GM18508 (cell line): Measurements from ENCODE around the gene NEUROG1.
"Not testable (repeated sequence)": the region's sequence is repeated elsewhere in the genome, so short reads cannot be mapped to it uniquely, and the experiment has no call there.

Source experiments
- ATAC-seq: cut with Tn5 transposase; IDR thresholded peaks from one replicate; pipeline ENCODE4 v1.9.1; 2021; ENCODE audit warnings: moderate number of reproducible peaks; ENCODE audit not compliant: insufficient read depth, unreplicated experiment

Gene NEUROG1

DNA sequence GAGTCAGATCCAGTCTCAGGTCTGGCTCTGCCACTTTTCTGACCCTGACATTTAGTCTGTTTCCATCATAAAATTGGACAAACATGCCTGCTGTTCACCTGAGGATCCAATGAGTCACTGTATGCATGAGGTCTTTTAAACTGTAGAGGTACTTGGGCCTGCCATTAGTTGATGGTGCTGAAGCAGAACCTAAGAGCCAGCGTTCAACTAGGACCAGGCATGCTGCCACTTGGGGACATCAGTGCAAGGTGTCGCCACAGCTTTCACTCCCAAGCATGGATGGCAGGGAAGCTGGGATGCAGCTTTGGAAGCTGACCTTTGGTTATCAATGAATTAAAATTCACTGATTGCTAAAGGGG, 37.1 kb downstream of the NEUROG1 start:
- no peak for ATAC-seq

DNA sequence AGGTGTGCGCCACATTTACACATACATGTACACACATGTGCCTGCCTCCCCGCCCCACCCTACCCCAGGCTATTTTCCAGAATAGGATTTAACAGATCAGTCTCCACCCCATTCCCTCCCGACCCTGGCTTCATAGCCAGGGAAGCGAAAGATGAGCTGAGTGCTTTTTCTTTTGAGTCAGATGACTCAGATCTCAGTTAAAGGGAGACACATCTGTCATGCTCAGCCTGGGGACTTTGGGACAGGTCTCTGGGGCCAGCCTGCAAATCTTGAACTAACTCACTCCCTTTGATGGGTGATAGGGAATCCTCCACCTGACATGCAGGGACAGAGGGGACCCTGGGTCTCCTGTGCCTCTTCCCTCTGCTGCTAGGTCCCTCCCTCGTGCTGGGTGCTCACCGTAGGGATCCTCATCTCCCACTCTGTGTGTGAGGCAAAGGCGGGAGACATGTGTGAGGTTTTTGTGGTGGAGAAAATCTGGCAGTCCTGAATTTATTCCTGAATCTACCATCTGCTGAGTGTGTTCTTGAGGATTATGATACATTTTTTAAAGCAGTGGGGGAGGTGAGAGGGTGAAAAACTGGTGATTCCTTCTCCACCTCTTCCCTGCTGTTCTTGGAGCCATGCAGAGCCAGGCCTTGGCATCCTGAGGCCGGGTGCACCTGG, 37.7 kb downstream of the NEUROG1 start:
- no peak for ATAC-seq

DNA sequence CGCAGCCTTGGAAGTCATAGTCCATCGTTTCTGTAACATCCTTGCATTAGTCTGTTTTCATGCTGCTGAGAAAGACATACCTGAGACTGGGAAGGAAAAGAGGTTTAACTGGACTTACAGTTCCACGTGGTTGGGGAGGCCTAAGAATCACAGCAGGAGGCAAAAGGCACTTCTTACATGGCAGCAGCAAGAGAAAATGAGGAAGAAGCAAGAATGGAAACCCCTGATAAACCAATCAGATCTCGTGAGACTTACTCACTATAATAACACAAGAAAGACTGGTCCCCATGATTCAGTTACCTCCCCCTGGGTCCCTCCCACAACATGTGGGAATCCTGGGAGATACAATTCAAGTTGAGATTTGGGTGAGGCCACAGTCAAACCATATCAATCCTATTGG, 40.2 kb downstream of the NEUROG1 start:
- ATAC-seq = not testable (repeated sequence)

DNA sequence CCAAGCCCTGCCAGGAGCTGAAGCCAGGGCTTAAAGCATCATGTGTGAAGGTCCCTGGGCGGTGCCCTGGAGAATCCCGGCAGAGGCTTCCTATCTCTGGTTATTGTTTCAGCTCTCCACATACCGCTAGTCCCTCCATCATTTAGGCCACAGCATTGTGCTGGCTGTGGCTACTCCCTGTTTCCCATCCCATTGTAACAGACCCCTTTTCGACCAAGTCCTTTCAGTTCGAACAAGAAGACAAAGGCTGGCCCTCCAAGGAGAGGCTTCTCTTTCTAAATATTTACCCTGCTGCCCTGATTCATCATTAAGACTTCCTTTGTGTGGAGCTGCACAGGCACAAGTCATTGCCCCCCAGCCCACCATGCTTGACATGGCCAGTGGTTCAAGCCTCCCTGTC, 41.6 kb downstream of the NEUROG1 start:
- ATAC-seq = no peak

DNA sequence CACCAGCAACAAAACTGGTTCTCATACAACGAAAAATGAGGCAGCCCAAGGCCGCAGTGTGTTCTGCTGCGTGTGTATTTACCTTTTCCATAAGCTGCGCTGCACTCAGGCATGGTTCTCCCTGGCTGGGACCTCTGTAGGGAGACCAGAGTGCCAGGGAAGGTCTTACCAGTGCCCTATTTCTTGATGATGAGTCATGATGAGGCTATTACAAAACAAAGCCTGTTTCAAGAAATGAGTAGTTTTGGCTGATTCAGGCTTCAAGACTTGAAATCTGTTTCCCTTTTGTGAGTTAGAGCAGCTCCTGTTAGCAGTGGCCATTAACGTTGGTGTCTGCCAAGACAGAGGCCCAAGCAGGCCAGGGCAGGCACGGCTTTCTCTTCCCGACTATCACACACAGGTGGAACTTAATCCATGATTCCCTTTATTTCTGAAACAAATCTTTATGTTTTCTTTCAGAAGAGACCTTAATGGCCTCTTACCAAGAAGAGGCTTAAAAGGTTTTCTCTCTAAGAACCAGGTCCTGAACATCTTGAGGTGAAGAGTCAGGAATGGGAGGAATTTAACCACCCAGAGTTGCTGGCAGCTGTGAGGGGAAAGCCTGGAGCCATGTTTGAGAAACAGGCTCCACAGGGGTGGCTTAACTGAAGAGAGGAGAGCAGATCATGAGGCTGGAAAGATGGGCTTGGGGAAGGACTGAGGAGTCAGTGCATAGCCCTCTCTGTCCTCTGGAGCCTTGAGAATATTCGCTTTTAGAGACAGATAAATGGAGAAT, 42.2 kb downstream of the NEUROG1 start:
- ATAC-seq = no peak

DNA sequence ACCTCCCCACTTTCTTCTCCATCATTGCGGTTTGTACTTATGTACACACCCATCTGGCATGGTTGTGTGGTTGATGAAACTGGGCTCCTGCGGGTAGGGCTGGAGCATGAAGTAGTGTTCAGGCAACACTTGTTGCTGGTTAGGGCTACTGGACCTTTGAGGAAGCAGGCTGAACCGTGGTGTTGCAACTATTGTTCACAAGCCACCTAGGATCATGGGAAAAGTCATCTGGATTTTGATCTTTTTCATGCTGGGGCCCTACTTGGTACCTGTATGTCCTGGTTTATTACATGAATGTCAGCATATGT, 43.5 kb downstream of the NEUROG1 start:
- ATAC-seq = no peak

DNA sequence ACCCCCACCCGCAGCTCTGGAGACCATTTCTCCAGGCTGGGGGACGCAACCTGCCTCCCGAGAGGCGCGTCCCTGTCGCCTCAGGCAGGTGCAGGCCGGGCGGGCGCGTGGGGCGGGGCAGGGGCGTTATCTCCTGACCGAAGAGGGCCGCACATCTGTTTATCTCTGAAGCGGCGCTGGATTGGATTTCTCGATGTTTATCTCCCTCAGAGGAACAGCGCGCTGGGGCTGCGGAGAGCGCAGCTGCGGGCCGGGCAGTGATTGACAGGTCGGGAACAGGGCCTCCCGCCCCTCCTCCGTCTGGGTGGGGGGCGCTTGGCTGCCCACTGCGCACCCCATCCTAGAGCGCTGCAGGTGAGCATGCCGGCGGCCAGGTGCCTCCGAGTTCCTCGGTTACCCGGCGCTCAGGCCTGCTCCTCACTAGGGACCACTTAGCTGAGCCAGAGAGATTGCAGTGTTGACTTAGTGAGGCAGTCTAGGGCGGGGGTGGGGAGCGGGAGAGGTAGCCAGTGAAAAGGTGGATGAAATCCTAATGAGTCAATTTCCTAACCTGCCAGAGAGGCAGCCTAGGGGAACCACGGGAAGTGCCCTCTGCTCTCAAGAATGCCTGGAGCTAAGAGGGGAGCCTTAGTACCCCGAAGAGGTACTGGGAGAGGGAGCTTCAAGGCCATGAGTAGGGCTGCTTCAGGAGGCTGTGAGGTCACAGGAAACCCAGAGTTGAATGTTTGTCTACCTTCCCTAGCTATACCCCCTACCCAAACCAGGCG, 44.0 kb downstream of the NEUROG1 start:
- ATAC-seq = no peak

DNA sequence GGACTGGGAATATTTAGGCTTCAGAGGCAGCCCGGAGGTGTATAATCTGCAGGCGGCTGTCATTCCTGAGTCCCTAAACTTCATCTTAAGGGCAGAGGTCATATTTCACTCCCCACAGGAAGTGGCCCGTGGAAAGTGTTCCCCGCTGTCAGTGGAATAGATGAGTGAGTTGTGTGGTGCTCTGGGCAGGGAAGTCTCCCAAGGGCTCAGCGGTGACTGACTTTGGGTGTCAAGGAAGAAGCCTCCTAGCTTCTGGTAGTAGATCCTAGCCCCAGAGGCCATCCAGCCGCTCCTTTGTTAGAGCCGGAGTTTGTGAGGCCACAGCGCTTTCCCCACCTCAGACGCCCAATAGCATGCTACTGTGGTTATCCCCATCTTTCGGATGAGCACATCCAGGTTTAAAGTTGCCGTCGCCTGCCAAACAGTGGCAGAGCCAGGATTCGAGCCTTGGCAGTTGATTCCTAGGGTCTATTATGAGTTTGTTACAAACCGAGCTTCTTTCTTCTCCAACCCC, 44.7 kb downstream of the NEUROG1 start:
- ATAC-seq = no peak

DNA sequence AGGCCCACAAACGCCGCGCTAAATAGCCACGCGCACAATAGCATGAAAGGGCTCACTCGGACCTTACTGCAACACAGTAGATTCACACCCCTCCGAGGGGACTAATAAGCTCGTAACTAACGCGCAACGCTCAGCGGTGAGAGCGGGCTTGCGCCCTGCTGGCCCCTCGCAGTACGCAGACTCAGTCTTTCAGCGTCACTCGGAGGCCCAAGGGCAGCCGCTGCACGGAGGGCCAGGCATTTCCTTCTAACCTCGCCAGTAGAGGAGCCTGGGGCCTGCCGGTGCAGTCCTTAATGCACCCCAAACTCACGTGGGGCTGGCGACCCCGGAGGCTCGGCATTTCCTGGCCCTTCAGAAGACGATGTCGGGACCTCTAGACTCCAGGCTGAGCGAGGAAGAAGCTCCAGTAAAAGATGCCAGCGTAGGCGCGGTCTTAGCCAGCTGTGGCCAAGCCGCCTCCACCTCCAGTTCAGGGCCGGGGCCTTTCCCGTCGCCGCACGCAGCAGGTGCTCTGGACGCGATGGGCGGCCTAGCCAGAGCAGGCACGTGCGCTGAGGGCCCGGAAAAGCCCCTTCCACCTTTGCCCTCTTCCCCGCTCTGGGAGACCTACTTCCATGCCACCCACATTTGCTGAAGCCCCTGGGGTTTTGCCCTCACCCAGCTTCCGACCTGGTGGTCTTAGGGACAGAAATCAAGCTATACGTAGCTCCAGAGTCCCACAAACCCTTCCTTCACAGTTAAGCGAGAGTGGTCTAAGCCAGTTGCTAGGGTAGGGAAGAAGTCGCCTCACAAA, 45.3 kb downstream of the NEUROG1 start:
- no peak for ATAC-seq

DNA sequence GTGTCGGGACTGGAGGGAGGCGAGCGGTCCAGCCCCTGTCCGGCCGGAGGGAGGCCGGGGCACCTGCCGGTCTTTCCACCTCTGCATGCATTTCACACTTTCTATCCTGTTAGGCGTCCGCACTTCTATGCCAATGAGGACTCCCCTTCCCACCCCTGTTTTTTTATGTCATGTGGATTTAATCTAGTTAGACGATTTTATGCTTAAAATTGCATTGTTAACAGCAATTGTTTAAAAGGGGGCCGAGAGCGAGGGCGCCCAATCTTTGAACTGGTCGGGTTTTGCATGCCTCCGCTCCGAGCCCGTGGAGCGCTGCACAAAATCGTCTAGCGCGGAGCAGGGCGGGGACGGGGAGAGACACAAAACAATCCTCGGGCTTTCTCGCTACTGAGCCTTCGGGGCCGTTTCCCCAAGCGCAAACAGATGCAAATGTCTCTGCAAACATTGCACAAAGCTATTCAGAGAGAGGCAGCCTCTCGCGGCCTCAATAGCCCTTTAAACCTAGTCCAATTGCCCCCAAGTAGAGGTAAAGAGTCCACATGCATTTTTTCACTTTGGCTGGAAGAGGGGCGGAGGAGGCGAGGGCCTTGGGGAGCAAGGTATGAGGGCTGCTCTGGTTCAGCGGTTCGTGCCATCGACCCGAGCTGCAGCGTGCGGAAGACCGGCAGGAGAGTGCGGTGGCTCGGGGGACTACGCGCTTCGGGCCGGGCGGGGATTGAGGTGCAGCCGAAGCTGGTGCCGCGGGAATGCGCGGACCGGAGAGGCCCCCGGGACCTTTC, 46.1 kb downstream of the NEUROG1 start:
- ATAC-seq = no peak

DNA sequence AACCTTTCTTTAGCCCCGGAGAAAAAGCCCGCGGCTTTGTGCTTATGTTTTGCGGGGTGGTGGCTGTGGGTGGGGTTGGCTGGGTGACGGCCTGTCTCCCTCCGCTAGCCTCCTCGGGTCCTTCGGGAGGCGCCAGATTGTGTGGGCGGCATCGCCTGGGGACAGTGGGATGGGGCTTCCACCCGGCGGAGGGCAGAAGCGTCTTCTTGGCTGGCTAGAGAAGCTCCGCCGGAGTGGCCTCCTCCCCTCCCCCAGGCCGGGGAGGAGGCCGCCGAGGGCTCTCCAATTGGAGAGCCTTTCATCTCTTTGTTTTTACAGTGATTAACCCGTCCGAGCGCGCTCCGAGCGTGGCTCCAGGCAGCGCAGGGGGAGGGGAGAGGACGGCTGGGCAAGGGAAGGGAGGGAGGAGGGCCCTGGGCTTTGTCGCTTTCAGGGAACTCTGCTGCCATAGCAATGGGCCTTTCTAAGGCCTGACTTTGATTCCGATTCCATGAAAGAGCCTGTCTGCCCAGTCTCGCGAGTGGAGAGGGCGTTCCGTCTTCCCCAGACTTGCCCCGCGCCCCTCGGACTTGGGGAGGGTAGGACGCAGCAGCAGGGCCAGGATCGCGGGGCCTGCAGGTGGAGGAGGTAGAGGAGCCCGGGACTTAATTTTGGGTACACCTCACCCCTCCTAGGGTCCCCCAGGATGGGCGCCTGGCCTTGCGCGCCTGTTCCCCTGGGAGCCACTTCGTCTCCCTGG, 46.9 kb downstream of the NEUROG1 start:
- no peak for ATAC-seq

DNA sequence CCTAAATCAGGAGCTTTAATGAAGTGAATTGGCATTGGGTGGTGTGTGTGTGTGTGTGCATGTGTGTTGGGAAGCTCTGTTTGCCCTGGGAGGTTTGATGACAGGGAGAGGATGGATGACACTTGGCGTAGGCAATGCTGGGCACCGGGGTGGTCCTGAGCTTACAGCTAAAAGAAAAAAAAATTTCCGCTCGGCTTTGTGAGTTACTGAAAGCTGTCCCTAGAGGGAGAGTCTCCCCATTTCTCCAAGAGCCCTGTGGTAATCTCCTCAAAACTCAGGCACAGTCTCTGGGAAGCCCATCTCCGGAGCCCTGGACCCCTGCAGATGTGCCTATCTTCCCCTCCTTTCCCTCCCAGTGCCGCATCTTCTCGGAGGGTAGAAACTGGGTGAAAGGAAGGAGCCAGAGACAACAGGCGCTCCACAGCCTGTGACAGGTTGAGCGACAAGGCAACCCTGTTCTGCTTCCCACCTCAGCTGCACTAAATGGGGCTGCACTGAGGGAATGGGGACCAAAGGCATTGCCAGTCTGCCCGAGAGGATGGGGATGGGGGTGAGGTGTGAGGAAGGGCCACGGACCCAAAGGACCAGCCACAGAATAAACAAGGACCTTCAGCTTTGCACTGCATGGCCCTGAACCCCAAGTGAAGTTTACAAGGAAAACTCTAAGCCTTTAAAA, 47.8 kb downstream of the NEUROG1 start:
- no peak for ATAC-seq

DNA sequence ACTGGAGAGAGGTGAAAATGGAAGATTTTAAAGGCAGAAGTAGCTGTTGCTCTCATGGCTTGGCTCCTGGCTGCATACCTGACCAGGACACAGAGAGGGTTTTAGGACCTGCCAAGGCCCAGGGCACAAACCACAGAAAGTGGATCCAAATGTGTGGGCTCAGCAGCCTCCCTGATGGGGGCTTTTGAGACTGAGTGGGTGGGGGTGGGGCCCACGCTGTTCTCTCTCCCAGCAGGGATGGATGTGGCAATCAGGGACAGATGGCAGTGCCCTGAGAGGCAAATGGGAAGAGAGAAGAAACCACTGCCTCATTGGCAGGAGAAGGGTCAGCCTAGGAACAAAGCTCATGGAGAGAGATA, 48.7 kb downstream of the NEUROG1 start:
- no peak for ATAC-seq

DNA sequence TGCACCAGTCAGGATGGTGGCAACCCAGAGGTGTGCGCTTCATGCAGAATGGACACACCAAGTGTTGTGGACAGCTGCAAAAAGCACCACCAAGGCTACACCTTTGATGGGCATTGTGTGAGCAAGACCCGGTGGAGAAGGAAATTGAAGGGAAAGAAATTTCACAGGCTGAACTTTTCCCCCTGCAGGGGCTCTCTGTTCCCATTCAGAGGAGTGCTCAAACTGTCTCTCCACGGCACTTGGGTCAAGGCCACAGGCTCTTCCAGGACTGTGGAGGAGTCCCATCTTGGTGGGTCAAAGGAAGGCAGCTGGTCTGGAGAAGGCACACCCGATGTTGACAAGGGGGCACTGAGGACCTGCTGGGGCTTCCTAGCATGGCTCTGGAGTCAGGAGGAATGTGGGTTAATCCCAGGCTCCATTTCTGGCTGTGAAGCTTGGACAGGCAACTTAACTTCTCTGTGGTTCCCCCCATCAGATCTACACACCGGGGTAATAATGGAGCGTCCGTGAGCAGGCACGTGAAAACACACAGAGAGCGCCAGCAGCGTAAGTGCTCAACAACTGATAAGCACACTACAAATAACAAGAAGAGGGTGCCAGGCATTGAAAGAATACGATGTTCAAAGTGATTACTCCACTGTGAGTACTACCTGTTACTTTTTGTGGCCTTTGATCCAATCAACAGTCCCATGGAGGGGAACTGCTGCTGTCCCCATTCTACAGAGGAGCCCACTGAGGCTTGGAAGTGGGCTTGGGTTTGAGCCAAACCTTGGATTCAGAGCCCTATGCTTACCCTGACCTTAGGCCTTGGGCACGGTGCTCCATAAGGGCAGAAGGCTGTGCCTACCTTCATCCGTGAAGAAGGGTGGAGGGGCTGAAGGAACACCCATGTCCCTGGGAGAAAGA, 49.4 kb downstream of the NEUROG1 start:
- no peak for ATAC-seq

DNA sequence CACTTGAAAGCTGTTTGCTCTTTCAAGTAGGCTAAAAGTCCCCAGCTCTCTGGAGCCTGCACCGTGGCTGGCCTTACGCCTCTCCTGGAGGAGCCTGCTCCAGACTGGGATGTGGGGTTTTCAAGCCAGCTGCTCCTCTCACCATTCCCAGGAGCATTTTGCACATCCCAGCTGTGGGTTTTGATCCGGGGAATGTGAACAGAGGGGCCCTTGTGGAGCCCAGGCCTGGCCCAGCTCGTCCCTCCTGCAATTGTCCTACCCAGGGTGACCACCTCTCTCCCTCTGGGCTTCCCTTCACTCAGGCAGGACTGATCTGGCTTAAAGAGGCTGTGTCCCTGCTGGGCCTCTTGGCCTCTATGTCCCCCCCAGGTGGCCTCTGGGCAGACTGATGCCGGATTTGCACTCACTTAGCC, 51.1 kb downstream of the NEUROG1 start:
- no peak for ATAC-seq
